A673 (cell line): Measurements from ENCODE around the gene TANC1. TPM values are rescaled to one million over a fixed set of nuclear protein-coding genes. Genes with fewer than 3 reads are reported as not detected.

ENCODE experiments used
- BruUV-seq: library from RNA; stranded (reverse); fragments of 400-500 nt; replicated peaks from 2 replicates; lab custom pipeline; 2021; lab: Mats Ljungman, UMichigan
- CTCF ChIA-PET: fragments of 300-600 bp; sonication (Branson Sonifier 250); formaldehyde crosslinking; loops from one replicate; lab custom pipeline; 2022; ENCODE audit warnings: antibody characterized with exemption; lab: Charles Lee
- POLR2A ChIA-PET: fragments of 300-600 bp; sonication (Branson Sonifier 250); formaldehyde crosslinking; loops from one replicate; lab custom pipeline; 2022; ENCODE audit warnings: antibody characterized with exemption; ENCODE audit not compliant: low non-redundant PET; lab: Charles Lee
- DNase-seq: peaks from one replicate; pipeline ENCODE4 v3.0.0-alpha.2; 2015; ENCODE audit warnings: low spot score
- H3K27ac ChIP-seq: fragments of 200-600 bp; sonication (generic); 2 replicates; pipeline ENCODE4 v1.5.1; 2016; ENCODE audit warnings: mixed run types, low read depth, mild to moderate bottlenecking, mixed read lengths, antibody characterized with exemption, low read length; ENCODE audit not compliant: poor library complexity, severe bottlenecking
- H3K27me3 ChIP-seq: fragments of 200-600 bp; sonication (generic); replicated peaks from 2 replicates; pipeline ENCODE4 v1.6.1; 2017; ENCODE audit warnings: mixed run types, low read depth, mild to moderate bottlenecking, mixed read lengths, antibody characterized with exemption, low read length; ENCODE audit not compliant: insufficient read depth, poor library complexity
- H3K36me3 ChIP-seq: fragments of 200-600 bp; sonication (generic); 2 replicates; pipeline ENCODE4 v1.6.1; 2016; ENCODE audit warnings: mixed run types, mild to moderate bottlenecking, mixed read lengths, antibody characterized with exemption, low read length; ENCODE audit not compliant: insufficient read depth, poor library complexity, severe bottlenecking
- H3K4me1 ChIP-seq: fragments of 200-600 bp; sonication (generic); 2 replicates; pipeline ENCODE4 v1.6.1; 2017; ENCODE audit warnings: mixed run types, mild to moderate bottlenecking, mixed read lengths, antibody characterized with exemption, low read length; ENCODE audit not compliant: insufficient read depth, poor library complexity, severe bottlenecking
- H3K4me3 ChIP-seq: fragments of 200-600 bp; sonication (generic); 2 replicates; pipeline ENCODE4 v1.5.1; 2016; ENCODE audit warnings: low read depth, mixed run types, mild to moderate bottlenecking, mixed read lengths, low read length; ENCODE audit not compliant: poor library complexity, severe bottlenecking
- H3K9me3 ChIP-seq: fragments of 200-600 bp; sonication (generic); 2 replicates; pipeline ENCODE4 v1.6.1; 2016; ENCODE audit warnings: mixed run types, low read depth, mild to moderate bottlenecking, mixed read lengths, antibody characterized with exemption, low read length; ENCODE audit not compliant: poor library complexity, severe bottlenecking
- CTCF ChIP-seq: fragments of 300-800, 200-600 bp; sonication (generic); conservative IDR thresholded peaks from 2 replicates; pipeline ENCODE4 v1.5.1; 2017; ENCODE audit warnings: low read depth, mild to moderate bottlenecking, antibody characterized with exemption, low read length, moderate library complexity, mixed read lengths
- EZH2 ChIP-seq: fragments of 200-600 bp; sonication (generic); IDR thresholded peaks from 2 replicates; pipeline ENCODE4 v1.6.1; 2017; ENCODE audit warnings: borderline replicate concordance, low read depth, mild to moderate bottlenecking, mixed read lengths, antibody characterized with exemption, low read length; ENCODE audit not compliant: poor library complexity, severe bottlenecking
- intact Hi-C: fragments of 100-400 bp; cut with micrococcal nuclease; formaldehyde crosslinking; loops from one replicate; pipeline ENCODE4 v1.10.0; 2022; ENCODE audit not compliant: unreplicated experiment
- total RNA-seq: library from RNA; stranded (reverse); gene quantifications from 2 replicates; pipeline ENCODE4 v1.2.3, GENCODE V29; 2021

Gene TANC1
- total RNA-seq, 1 experiment from 2014 or later, result 9.0 TPM

GRCh38 chr2:158999458-158999857 lies 31.0 kb downstream of the TANC1 start:
- ChIA-PET CTCF (no interaction called here), POLR2A (no interaction called here)
- no peaks in the 10 kb centered on the region for H3K36me3 ChIP-seq
- intact Hi-C loops, result no loop called here
- TF ChIP-seq EZH2, result no peak
- TF ChIP-seq CTCF, result no peak
- no peak overlapping the region for H3K27ac ChIP-seq
- no peaks in the 10 kb centered on the region for H3K27me3 ChIP-seq
- no peak for DNase-seq
- no TSS peak for BruUV-seq
- H3K4me3 ChIP-seq, result no peak overlapping the region
- no peaks in the 10 kb centered on the region for H3K9me3 ChIP-seq
- peaks cover 17% of the 10 kb centered on the region for H3K4me1 ChIP-seq

GRCh38 chr2:159000072-159000471 lies 31.6 kb downstream of the TANC1 start:
- Histone ChIP-seq H3K27me3 (no peaks in the 10 kb centered on the region), H3K27ac (no peak overlapping the region), H3K4me1 (peaks cover 16% of the 10 kb centered on the region), H3K36me3 (no peaks in the 10 kb centered on the region), H3K9me3 (no peaks in the 10 kb centered on the region), H3K4me3 (no peak overlapping the region)
- ChIA-PET CTCF (no interaction called here), POLR2A (no interaction called here)
- no peak for DNase-seq
- no TSS peak for BruUV-seq
- TF ChIP-seq EZH2 (no peak), CTCF (no peak)
- intact Hi-C loops, result no loop called here

- Histone ChIP-seq H3K9me3 (no peaks in the 10 kb centered on the region), H3K4me1 (peaks cover 12% of the 10 kb centered on the region), H3K36me3 (no peaks in the 10 kb centered on the region), H3K27ac (no peak overlapping the region), H3K4me3 (no peak overlapping the region), H3K27me3 (no peaks in the 10 kb centered on the region)
- POLR2A ChIA-PET, result no interaction called here
- no peak for TF ChIP-seq EZH2
- TF ChIP-seq CTCF, result no peak
- no TSS peak for BruUV-seq
- intact Hi-C loops, result no loop called here
- CTCF ChIA-PET, result no interaction called here
- DNase-seq, result no peak
Measured at GRCh38 chr2:159002462-159003111, 34.1 kb downstream of the TANC1 start.
